Omental fat pad (tissue), 4 donors: ENCODE results near the gene ANKS1B. TPM values are rescaled to one million over a fixed set of nuclear protein-coding genes. Genes with fewer than 3 reads are reported as not detected.

Experiments used
- ATAC-seq: fragments of 150-250 bp; one replicate; pipeline ENCODE4 v1.9.1; 2016; ENCODE audit warnings: mild to moderate bottlenecking, moderate library complexity; ENCODE audit not compliant: low FRiP score
- DNase-seq: peaks from one replicate; pipeline ENCODE4 v3.0.0-alpha.2; 2019; ENCODE audit warnings: low spot score
- CTCF ChIP-seq, 3 donors: fragments of 450-650 bp; IDR thresholded peaks; one replicate each; pipeline ENCODE4 v1.5.1; 2016 to 2017; ENCODE audit warnings: antibody characterized with exemption in 3 of 3, mild to moderate bottlenecking in 3 of 3, moderate library complexity in 2 of 3
- total RNA-seq, 4 donors: library from RNA; depleted of rRNA; stranded (reverse); fragments of >200 nt; gene quantifications; one replicate each; pipeline ENCODE4 v1.1.0, GENCODE V29; 2016

The ANKS1B gene
- total RNA-seq, 4 donors from 2014 or later: 5.5 to 26.4 (median 7.6) TPM

DNA sequence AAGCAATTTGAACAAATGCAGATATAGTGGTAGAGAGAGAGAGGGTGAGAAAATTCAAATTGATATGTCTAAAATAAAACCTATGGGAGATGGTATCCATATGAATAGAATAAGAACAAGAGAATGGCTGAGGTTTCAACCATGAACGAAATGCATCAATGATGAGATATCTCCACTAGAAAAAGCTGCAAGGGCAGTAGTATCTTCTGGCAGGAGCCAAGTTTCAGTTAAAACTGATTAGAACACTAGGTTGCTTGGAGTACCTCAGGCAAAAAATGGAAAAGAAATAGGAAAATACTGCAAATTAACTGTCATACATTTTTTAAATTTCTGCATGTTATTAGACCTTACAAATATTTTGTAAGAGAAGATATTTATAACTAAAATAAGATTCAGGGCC, 151.3 kb downstream of the ANKS1B start:
- no peak for TF ChIP-seq CTCF (IDR thresholded peaks at IDR 0.05)
- no peak for ATAC-seq
- DNase-seq: no peak

- no peak for TF ChIP-seq CTCF (IDR thresholded peaks at IDR 0.05)
- DNase-seq: no peak
- no peak for ATAC-seq
These were observed 159.7 kb downstream of the ANKS1B start for GRCh38 chr12:99824900-99825542.

GRCh38 chr12:99822273-99822672, 162.5 kb downstream of the ANKS1B start:
- TF ChIP-seq CTCF (IDR thresholded peaks at IDR 0.05): no peak
- DNase-seq: no peak
- no peak for ATAC-seq

GRCh38 chr12:99810718-99811593, 173.8 kb downstream of the ANKS1B start:
- TF ChIP-seq CTCF (IDR thresholded peaks at IDR 0.05): no peak
- DNase-seq (no peak), ATAC-seq (no peak)

DNA sequence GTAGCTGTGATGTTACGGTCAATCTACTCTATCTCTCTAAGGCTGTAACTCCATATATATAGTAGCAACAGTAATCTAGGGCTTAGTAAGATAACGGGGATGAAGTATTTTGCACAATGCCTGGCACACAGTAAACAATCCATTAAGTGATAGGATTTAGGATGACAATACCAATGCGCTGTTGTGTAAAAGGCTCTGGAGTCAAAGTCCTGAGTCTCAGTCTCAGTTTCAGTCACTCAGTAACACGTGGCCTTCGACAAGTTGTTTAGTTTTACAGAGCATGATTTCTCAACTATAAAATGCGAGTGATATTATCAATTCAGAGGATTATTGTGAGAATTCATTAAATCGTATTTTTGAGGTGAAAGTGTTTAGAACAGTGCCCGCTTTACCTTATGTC, 174.8 kb downstream of the ANKS1B start:
- ATAC-seq (no peak), DNase-seq (no peak)
- no peak for TF ChIP-seq CTCF (IDR thresholded peaks at IDR 0.05)

DNA sequence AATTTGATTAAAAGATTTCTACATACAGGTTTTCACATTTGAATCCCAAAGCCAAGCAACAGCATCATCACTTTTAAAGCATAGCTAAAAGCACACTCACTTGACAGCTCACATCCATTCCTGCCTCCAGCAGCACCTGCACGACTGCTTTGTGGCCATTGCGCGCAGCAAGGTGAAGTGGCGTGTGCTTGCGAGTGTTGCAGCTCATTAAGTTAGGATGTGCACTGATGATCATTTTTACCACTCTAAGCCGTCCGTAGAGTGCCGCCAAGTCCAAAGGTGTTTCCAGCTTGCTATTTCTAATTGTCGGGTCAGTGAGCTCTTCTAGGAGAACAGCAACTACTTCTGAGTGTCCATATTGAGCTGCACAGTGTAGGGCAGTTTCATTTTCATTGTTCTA, 178.4 kb downstream of the ANKS1B start:
- ATAC-seq (no peak), DNase-seq (no peak)
- TF ChIP-seq CTCF (IDR thresholded peaks at IDR 0.05): no peak

GRCh38 chr12:99804715-99805114, 180.0 kb downstream of the ANKS1B start:
- no peak for DNase-seq
- no peak for TF ChIP-seq CTCF (IDR thresholded peaks at IDR 0.05)
- ATAC-seq: no peak
